Sigmoid colon (tissue), 4 donors: ENCODE measurements around the gene CASP10.

Experiments used
- POLR2A ChIP-seq, 2 donors: fragments of 450-650 bp; IDR thresholded peaks; one replicate each; pipeline ENCODE4 v1.6.1; 2016; ENCODE audit warnings: antibody characterized with exemption in 2 of 2, mild to moderate bottlenecking in 2 of 2, moderate library complexity in 2 of 2
- POLR2AphosphoS5 ChIP-seq, 4 donors: sonication (generic); formaldehyde crosslinking; IDR thresholded peaks; one replicate each; pipeline ENCODE4 v1.6.1; 2017; ENCODE audit warnings: antibody characterized with exemption in 4 of 4
- TF ChIP-seq, protein P1 (sequence below), 4 experiments: fragments of 450-650 bp in 3 of 4; fragments of 200-600 bp in 1 of 4; IDR thresholded peaks; one replicate each; pipeline ENCODE4 v1.5.1; 2016 to 2019; ENCODE audit warnings: antibody characterized with exemption in 4 of 4, mild to moderate bottlenecking in 3 of 4, moderate library complexity in 2 of 4

DNA sequence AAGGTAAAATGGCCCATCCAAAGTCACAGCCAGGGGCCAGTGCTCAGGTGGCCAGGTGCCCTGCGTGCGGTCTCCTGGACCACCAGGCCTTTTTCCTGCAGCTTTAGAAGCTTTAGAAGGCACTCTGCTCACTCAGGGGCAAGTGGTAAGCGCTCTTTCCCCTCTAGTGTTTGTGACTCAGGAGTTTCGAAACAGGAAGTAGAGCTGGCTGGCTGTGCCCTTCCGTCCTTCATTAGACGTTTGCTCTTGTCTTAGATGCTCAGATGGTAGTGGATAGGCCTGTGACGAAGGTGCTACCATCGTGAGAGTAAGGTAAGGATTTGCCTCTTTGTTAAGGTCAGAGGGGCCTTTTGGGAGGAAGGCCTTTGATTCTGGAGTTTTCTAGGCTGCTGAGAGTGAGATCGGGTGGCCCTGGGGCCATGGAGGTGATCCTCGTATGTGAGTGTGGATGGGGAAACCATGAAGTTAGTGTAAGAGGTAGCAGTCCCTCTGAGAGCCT is 77.4 kb downstream of the CASP10 start, which contains the start of gene CASP8:
- TF ChIP-seq POLR2AphosphoS5 (IDR thresholded peaks at IDR 0.05): peak in 3 of 4 donors; percentile 22 to 57 (median 43)
- TF ChIP-seq POLR2A (IDR thresholded peaks at IDR 0.05): no peak
- TF ChIP-seq, protein P1, sequence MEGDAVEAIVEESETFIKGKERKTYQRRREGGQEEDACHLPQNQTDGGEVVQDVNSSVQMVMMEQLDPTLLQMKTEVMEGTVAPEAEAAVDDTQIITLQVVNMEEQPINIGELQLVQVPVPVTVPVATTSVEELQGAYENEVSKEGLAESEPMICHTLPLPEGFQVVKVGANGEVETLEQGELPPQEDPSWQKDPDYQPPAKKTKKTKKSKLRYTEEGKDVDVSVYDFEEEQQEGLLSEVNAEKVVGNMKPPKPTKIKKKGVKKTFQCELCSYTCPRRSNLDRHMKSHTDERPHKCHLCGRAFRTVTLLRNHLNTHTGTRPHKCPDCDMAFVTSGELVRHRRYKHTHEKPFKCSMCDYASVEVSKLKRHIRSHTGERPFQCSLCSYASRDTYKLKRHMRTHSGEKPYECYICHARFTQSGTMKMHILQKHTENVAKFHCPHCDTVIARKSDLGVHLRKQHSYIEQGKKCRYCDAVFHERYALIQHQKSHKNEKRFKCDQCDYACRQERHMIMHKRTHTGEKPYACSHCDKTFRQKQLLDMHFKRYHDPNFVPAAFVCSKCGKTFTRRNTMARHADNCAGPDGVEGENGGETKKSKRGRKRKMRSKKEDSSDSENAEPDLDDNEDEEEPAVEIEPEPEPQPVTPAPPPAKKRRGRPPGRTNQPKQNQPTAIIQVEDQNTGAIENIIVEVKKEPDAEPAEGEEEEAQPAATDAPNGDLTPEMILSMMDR (IDR thresholded peaks at IDR 0.05): no peak
